Tibial nerve (tissue), 4 donors: Measurements from ENCODE around the gene PRR5.

Source experiments
- CTCF ChIP-seq, 5 experiments: fragments of 200-600 bp in 3 of 5; fragments of 450-650 bp in 2 of 5; sonication (generic) in 3 of 5; IDR thresholded peaks; one replicate each; pipeline ENCODE4 v1.5.1; 2016 to 2019; ENCODE audit warnings: antibody characterized with exemption in 5 of 5, mild to moderate bottlenecking in 3 of 5, moderate library complexity in 2 of 5
- EP300 ChIP-seq, 2 donors: sonication (generic); formaldehyde crosslinking; IDR thresholded peaks; one replicate each; pipeline ENCODE4 v1.6.1; 2017; ENCODE audit warnings: antibody characterized with exemption in 2 of 2, mild to moderate bottlenecking in 1 of 2
- POLR2A ChIP-seq, 2 donors: fragments of 450-650 bp; IDR thresholded peaks; one replicate each; pipeline ENCODE4 v1.6.1; 2017; ENCODE audit warnings: antibody characterized with exemption in 2 of 2, mild to moderate bottlenecking in 2 of 2, moderate library complexity in 2 of 2

GRCh38 chr22:44730490-44731356 is 28.7 kb downstream of the PRR5 start:
- TF ChIP-seq POLR2A (IDR thresholded peaks at IDR 0.05) (no peak), CTCF (IDR thresholded peaks at IDR 0.05) (no peak), EP300 (IDR thresholded peaks at IDR 0.05) (no peak)
